ES-I3 (cell line): Measurements from ENCODE around the gene POM121C.
A peak's percentile ranks its signal among the peaks of the same experiment; 100 is the strongest.
"Not testable (repeated sequence)": the region's sequence is repeated elsewhere in the genome, so short reads cannot be mapped to it uniquely, and the experiment has no call there.

Experiments
- H3K36me3 ChIP-seq: 2 replicates; pipeline ENCODE4 v1.6.1; 2013; ENCODE audit warnings: mild to moderate bottlenecking, low read length, control low read depth, moderate library complexity; ENCODE audit not compliant: insufficient read depth
- H3K4me1 ChIP-seq: 2 replicates; pipeline ENCODE4 v1.6.1; 2013; ENCODE audit warnings: mild to moderate bottlenecking, control low read depth, low read length; ENCODE audit not compliant: insufficient read depth
- H3K9ac ChIP-seq: 2 replicates; pipeline ENCODE4 v1.6.1; 2013; ENCODE audit warnings: low read depth, mild to moderate bottlenecking, low read length, moderate library complexity
- H3K9me3 ChIP-seq: 2 replicates; pipeline ENCODE4 v1.6.1; 2013; ENCODE audit warnings: mild to moderate bottlenecking, low read length, moderate library complexity; ENCODE audit not compliant: control insufficient read depth, insufficient read depth

Gene POM121C

DNA sequence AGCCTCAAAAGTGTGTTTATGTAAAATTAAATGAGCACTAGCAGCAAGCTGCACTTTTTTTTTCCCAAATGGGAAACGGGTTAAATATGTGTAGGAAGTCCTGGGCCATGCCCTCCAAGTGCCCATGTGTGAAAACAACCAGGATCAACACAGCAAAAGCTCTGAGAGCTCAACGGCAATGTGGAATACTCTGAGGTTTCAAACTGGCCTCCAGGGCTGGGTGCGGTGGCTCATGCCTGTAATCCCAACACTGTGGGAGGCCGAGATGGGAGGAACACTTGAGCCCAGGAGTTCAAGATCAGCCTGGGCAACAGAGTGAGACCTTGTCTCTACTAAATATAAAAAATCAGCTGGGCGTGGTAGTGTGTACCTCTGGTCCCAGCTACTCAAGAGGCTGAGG lies 28.1 kb downstream of the POM121C start:
- not testable (repeated sequence) for H3K4me1 ChIP-seq, H3K36me3 ChIP-seq, H3K9ac ChIP-seq, H3K9me3 ChIP-seq

DNA sequence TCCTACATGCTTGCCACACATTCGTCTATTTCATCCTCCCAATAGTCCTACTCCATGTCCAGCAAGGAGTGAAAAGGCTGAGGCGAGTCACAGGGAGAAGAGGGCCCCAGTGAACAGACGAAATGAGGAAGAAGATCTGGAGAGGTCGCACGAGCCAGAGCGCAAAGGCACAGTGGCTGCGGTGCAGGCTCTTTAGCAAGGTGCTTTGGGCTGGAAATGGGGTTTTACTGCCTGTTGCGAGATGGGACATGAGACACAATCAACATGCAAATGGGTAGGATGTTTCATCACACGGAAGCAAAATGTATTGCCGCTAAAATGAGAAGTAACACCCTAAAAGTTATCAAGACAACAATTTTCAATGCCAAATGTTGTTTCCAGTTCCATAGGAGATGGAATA lies 29.7 kb downstream of the POM121C start:
- H3K9me3 ChIP-seq, H3K36me3 ChIP-seq, H3K9ac ChIP-seq, H3K4me1 ChIP-seq: not testable (repeated sequence)

GRCh38 chr7:75452494-75452955 lies 33.6 kb downstream of the POM121C start:
- H3K9ac ChIP-seq, H3K36me3 ChIP-seq, H3K4me1 ChIP-seq, H3K9me3 ChIP-seq: not testable (repeated sequence)

GRCh38 chr7:75449946-75450345 lies 36.2 kb downstream of the POM121C start:
- H3K36me3 ChIP-seq, H3K4me1 ChIP-seq, H3K9ac ChIP-seq, H3K9me3 ChIP-seq: not testable (repeated sequence)

DNA sequence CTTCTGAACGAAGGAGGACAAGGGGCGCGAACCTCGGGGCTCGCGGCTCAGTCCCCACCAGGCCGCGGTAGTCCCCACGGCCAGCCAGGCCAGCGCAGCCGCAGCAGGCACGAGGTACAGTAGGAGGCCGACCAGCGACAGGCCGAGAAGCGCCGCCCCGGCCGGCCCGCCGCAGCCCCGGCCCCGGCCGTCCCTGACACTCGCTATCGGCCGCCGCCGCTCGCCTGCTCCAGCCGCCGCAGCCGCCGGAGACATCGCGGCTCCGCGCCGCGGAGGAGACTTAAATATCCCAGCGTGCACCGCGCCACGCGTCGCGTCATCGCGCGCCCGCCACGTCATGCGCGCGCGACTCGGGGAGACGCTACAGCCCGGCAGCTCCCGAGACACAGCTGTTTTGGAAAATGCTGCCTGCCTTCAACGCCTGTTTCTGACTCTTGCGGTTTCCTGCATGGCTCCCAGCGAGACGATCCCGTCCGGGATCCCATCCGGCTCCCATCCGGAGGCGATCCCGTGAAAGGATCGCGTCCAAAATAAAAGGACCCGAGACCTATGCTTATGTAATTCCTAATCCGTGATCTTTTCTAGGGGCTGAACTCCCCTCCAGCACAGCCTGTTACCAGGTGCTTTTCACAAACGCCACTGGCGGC lies 43.5 kb downstream of the POM121C start:
- H3K9me3 ChIP-seq, H3K4me1 ChIP-seq: not testable (repeated sequence)
- H3K36me3 ChIP-seq, result peaks cover 16% of the 10 kb centered on the region
- H3K9ac ChIP-seq, result peak overlapping the region; percentile 58

GRCh38 chr7:75442101-75442464 lies 44.0 kb downstream of the POM121C start:
- H3K4me1 ChIP-seq, H3K9me3 ChIP-seq: not testable (repeated sequence)
- Histone ChIP-seq H3K36me3 (peaks cover 16% of the 10 kb centered on the region), H3K9ac (peak overlapping the region; percentile 36; the same call in 1 of the 2 replicates)

DNA sequence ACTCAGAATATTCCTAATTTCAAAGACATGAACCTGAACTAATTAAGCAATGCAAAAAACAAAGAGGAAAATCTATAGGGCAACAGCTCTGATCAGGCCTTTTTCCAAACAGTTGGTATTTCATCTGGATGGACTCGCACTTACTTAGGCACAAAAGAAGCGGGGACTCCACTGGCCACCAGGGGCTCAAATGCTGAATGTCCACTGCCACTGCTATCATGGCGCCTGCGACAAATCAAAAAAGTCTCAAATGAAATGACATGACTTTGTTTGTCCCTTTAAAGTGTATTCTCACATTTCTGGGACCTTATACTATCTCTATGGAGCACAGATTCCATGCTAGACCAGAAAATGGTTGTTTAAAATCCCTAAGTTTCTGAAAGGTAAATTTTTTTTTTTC lies 47.1 kb downstream of the POM121C start:
- not testable (repeated sequence) for H3K4me1 ChIP-seq, H3K9me3 ChIP-seq, H3K9ac ChIP-seq
- H3K36me3 ChIP-seq, result peaks cover 20% of the 10 kb centered on the region

GRCh38 chr7:75423481-75423880 lies 62.6 kb downstream of the POM121C start:
- H3K9ac ChIP-seq, H3K9me3 ChIP-seq, H3K36me3 ChIP-seq, H3K4me1 ChIP-seq: not testable (repeated sequence)

GRCh38 chr7:75421798-75422710 lies 64.0 kb downstream of the POM121C start:
- not testable (repeated sequence) for H3K36me3 ChIP-seq, H3K9ac ChIP-seq, H3K9me3 ChIP-seq

GRCh38 chr7:75420152-75420551 lies 65.9 kb downstream of the POM121C start:
- H3K36me3 ChIP-seq, H3K4me1 ChIP-seq, H3K9me3 ChIP-seq, H3K9ac ChIP-seq: not testable (repeated sequence)

More at GRCh38 chr7:75421798-75422710, 64.0 kb downstream of the POM121C start:
- not testable (repeated sequence) for H3K4me1 ChIP-seq

GRCh38 chr7:75419693-75420092 lies 66.4 kb downstream of the POM121C start:
- H3K36me3 ChIP-seq, H3K4me1 ChIP-seq: not testable (repeated sequence)

GRCh38 chr7:75419210-75419609 lies 66.9 kb downstream of the POM121C start:
- H3K9me3 ChIP-seq, H3K9ac ChIP-seq, H3K4me1 ChIP-seq, H3K36me3 ChIP-seq: not testable (repeated sequence)

More at GRCh38 chr7:75419693-75420092, 66.4 kb downstream of the POM121C start:
- not testable (repeated sequence) for H3K9ac ChIP-seq, H3K9me3 ChIP-seq

- H3K9ac ChIP-seq, H3K9me3 ChIP-seq, H3K36me3 ChIP-seq: not testable (repeated sequence)
Observed at GRCh38 chr7:75418292-75418858, 67.7 kb downstream of the POM121C start.

GRCh38 chr7:75416787-75417186 lies 69.3 kb downstream of the POM121C start:
- H3K4me1 ChIP-seq, H3K36me3 ChIP-seq, H3K9me3 ChIP-seq, H3K9ac ChIP-seq: not testable (repeated sequence)

More at GRCh38 chr7:75418292-75418858, 67.7 kb downstream of the POM121C start:
- H3K4me1 ChIP-seq, result not testable (repeated sequence)

GRCh38 chr7:75415829-75416373 lies 70.2 kb downstream of the POM121C start:
- H3K9me3 ChIP-seq, H3K36me3 ChIP-seq, H3K4me1 ChIP-seq, H3K9ac ChIP-seq: not testable (repeated sequence)
